HEK293 (cell line): ENCODE measurements around the gene ZNF775.
A peak's percentile ranks its signal among the peaks of the same experiment; 100 is the strongest.

Source experiments
- CTCF ChIA-PET: fragments of 350-600 bp; formaldehyde crosslinking; extraction: SDS; loops from one replicate; lab custom pipeline; 2021; ENCODE audit warnings: antibody characterized with exemption; lab: Yijun Ruan, JAX
- POLR2A ChIA-PET: fragments of 300-600 bp; formaldehyde crosslinking; extraction: SDS; loops from one replicate; lab custom pipeline; 2020; ENCODE audit warnings: antibody characterized with exemption, inconsistent platforms; lab: Yijun Ruan, JAX
- H3K27ac ChIP-seq: fragments of 200-500 bp; sonication (Bioruptor generic); 2 replicates; pipeline ENCODE4 v1.5.1; 2014; ENCODE audit warnings: low read depth, low read length, control low read depth, inconsistent platforms; ENCODE audit errors: extremely low read depth
- H3K36me3 ChIP-seq, 2 experiments: fragments of 200-500 bp in 1 of 2; sonication (Bioruptor generic) in 1 of 2; 1 replicate in 1 of 2; 2 replicates in 1 of 2; pipeline ENCODE4 v1.5.1; 2014 to 2017; ENCODE audit warnings: inconsistent platforms in 2 of 2, low read length in 2 of 2; ENCODE audit not compliant: control insufficient read depth in 2 of 2, insufficient read depth in 1 of 2
- H3K4me1 ChIP-seq: fragments of 200-500 bp; sonication (Bioruptor generic); 2 replicates; pipeline ENCODE4 v1.5.1; 2014; ENCODE audit warnings: mild to moderate bottlenecking, low read length, inconsistent platforms; ENCODE audit not compliant: control insufficient read depth, insufficient read depth
- H3K4me3 ChIP-seq: 2 replicates; pipeline ENCODE4 v1.5.1; 2011; ENCODE audit warnings: low read depth, mild to moderate bottlenecking, control low read depth, low read length, moderate library complexity
- H3K9me3 ChIP-seq: fragments of 200-500 bp; sonication (Bioruptor generic); 2 replicates; pipeline ENCODE4 v1.5.1; 2014; ENCODE audit warnings: low read depth, low read length, inconsistent platforms; ENCODE audit not compliant: control insufficient read depth, insufficient read depth
- AEBP2 ChIP-seq: fragments of 450-650 bp; formaldehyde crosslinking; IDR thresholded peaks from 2 replicates; pipeline ENCODE4 v1.5.1; 2016; ENCODE audit warnings: missing biosample characterization, missing genetic modification characterization, borderline replicate concordance
- FEZF1 ChIP-seq: fragments of 450-650 bp; formaldehyde crosslinking; IDR thresholded peaks from 2 replicates; pipeline ENCODE4 v1.5.1; 2016; ENCODE audit warnings: missing biosample characterization, missing genetic modification characterization
- GFI1B ChIP-seq: fragments of 450-650 bp; formaldehyde crosslinking; IDR thresholded peaks from 2 replicates; pipeline ENCODE4 v1.5.1; 2016; ENCODE audit warnings: missing biosample characterization, missing genetic modification characterization
- GLIS2 ChIP-seq: fragments of 450-650 bp; formaldehyde crosslinking; IDR thresholded peaks from 2 replicates; pipeline ENCODE4 v1.5.1; 2016; ENCODE audit warnings: missing biosample characterization, missing genetic modification characterization
- REST ChIP-seq: fragments of 450-650 bp; formaldehyde crosslinking; IDR thresholded peaks from 2 replicates; pipeline ENCODE4 v1.5.1; 2016; ENCODE audit warnings: missing biosample characterization, missing genetic modification characterization
- ZFP37 ChIP-seq: fragments of 450-650 bp; formaldehyde crosslinking; IDR thresholded peaks from 2 replicates; pipeline ENCODE4 v1.5.1; 2016; ENCODE audit warnings: missing biosample characterization, missing genetic modification characterization
- ZNF311 ChIP-seq: fragments of 450-650 bp; formaldehyde crosslinking; IDR thresholded peaks from 2 replicates; pipeline ENCODE4 v1.5.1; 2017; ENCODE audit warnings: missing biosample characterization, missing genetic modification characterization, borderline replicate concordance
- ZNF335 ChIP-seq: fragments of 450-650 bp; formaldehyde crosslinking; conservative IDR thresholded peaks from 2 replicates; pipeline ENCODE4 v1.5.1; 2016; ENCODE audit warnings: missing biosample characterization, missing genetic modification characterization
- ZNF391 ChIP-seq: fragments of 450-650 bp; formaldehyde crosslinking; IDR thresholded peaks from 2 replicates; pipeline ENCODE4 v1.5.1; 2016; ENCODE audit warnings: low read depth, missing biosample characterization, missing genetic modification characterization, borderline replicate concordance
- ZNF433 ChIP-seq: fragments of 450-650 bp; formaldehyde crosslinking; IDR thresholded peaks from 2 replicates; pipeline ENCODE4 v1.5.1; 2016; ENCODE audit warnings: missing biosample characterization, missing genetic modification characterization, low read depth
- ZNF580 ChIP-seq: fragments of 450-650 bp; formaldehyde crosslinking; IDR thresholded peaks from 2 replicates; pipeline ENCODE4 v1.5.1; 2016; ENCODE audit warnings: missing biosample characterization, missing genetic modification characterization
- ZNF658 ChIP-seq: fragments of 450-650 bp; formaldehyde crosslinking; IDR thresholded peaks from 2 replicates; pipeline ENCODE4; 2016; ENCODE audit warnings: missing biosample characterization, missing genetic modification characterization
- ZNF704 ChIP-seq: fragments of 450-650 bp; formaldehyde crosslinking; IDR thresholded peaks from 2 replicates; pipeline ENCODE4 v1.5.1; 2016; ENCODE audit warnings: missing biosample characterization, missing genetic modification characterization
- ZNF768 ChIP-seq: fragments of 450-650 bp; formaldehyde crosslinking; IDR thresholded peaks from 2 replicates; pipeline ENCODE4 v1.5.1; 2018; ENCODE audit warnings: missing biosample characterization, mild to moderate bottlenecking, missing genetic modification characterization
- ZSCAN30 ChIP-seq: fragments of 450-650 bp; IDR thresholded peaks from 2 replicates; pipeline ENCODE4 v1.5.1; 2018; ENCODE audit warnings: missing biosample characterization, mild to moderate bottlenecking, missing genetic modification characterization, moderate library complexity

ZNF775 gene

GRCh38 chr7:150335774-150336112, 43.4 kb upstream of the ZNF775 start:
- Histone ChIP-seq H3K27ac (no peak overlapping the region), H3K9me3 (no peaks in the 10 kb centered on the region), H3K4me1 (no peaks in the 10 kb centered on the region), H3K4me3 (no peak overlapping the region), H3K36me3 (peaks cover 0 to 65% of the 10 kb centered on the region in 2 experiments; a peak in 1 of 3 replicates)
- TF ChIP-seq ZNF433 (tag by site-specific recombination) (no peak), ZNF391 (tag by site-specific recombination) (no peak), ZNF580 (no peak)
- ChIA-PET CTCF (interaction anchor here (1.6 kb wide), 1 partner anchor 86 kb away, joined by 4 read pairs; no protein-coding TSS in a partner anchor), POLR2A (interaction anchor here (1.1 kb wide), 1 partner anchor 10 kb away, joined by 3 read pairs; no protein-coding TSS in a partner anchor)

GRCh38 chr7:150336746-150337145, 42.4 kb upstream of the ZNF775 start:
- Histone ChIP-seq H3K4me3 (no peak overlapping the region), H3K36me3 (peaks cover 0 to 55% of the 10 kb centered on the region in 2 experiments; a peak in 1 of 3 replicates), H3K27ac (no peak overlapping the region), H3K4me1 (no peaks in the 10 kb centered on the region), H3K9me3 (no peaks in the 10 kb centered on the region)
- TF ChIP-seq ZNF311 (tag by site-specific recombination), result no peak
- 0 out of 2 replicates have a peak, but pooled peaks have one; percentile 26 for TF ChIP-seq ZNF335 (tag by site-specific recombination)
- POLR2A ChIA-PET, result no interaction called here
- CTCF ChIA-PET, result interaction anchor here (1.6 kb wide), 1 partner anchor 85 kb away, joined by 4 read pairs; no protein-coding TSS in a partner anchor

GRCh38 chr7:150337179-150337578, 42.0 kb upstream of the ZNF775 start:
- peaks cover 0 to 50% of the 10 kb centered on the region in 2 experiments; a peak in 1 of 3 replicates for H3K36me3 ChIP-seq
- no peaks in the 10 kb centered on the region for H3K9me3 ChIP-seq
- ChIA-PET POLR2A (no interaction called here), CTCF (interaction anchor here (1.6 kb wide), 1 partner anchor 84 kb away, joined by 4 read pairs; no protein-coding TSS in a partner anchor)
- H3K4me3 ChIP-seq, result no peak overlapping the region
- H3K4me1 ChIP-seq, result no peaks in the 10 kb centered on the region
- TF ChIP-seq ZNF704 (tag by site-specific recombination) (no peak), ZSCAN30 (tag by site-specific recombination) (no peak), ZNF768 (tag by site-specific recombination) (no peak), FEZF1 (no peak), REST (tag by site-specific recombination) (no peak), GLIS2 (tag by site-specific recombination) (no peak), ZFP37 (tag by site-specific recombination) (no peak), AEBP2 (tag by site-specific recombination) (no peak), ZNF658 (no peak), GFI1B (tag by site-specific recombination) (no peak)
- no peak overlapping the region for H3K27ac ChIP-seq
